Glutamatergic neuron (in vitro differentiated cells): ENCODE measurements around the gene FYCO1. TPM values are rescaled to one million over a fixed set of nuclear protein-coding genes. Genes with fewer than 3 reads are reported as not detected.

ENCODE experiments used
- DNase-seq: peaks from one replicate; pipeline ENCODE4 v3.0.0; 2022
- H3K27ac Mint-ChIP-seq: one replicate; pipeline ENCODE4 v1.8.0; 2020; ENCODE audit warnings: mild to moderate bottlenecking, mixed read lengths, inconsistent platforms; ENCODE audit not compliant: unreplicated experiment
- H3K27me3 Mint-ChIP-seq: one replicate; pipeline ENCODE4 v1.8.0; 2020; ENCODE audit warnings: mild to moderate bottlenecking, moderate library complexity, mixed read lengths, inconsistent platforms; ENCODE audit not compliant: unreplicated experiment
- H3K36me3 Mint-ChIP-seq: one replicate; pipeline ENCODE4 v1.8.0; 2020; ENCODE audit warnings: mild to moderate bottlenecking, mixed read lengths, inconsistent platforms; ENCODE audit not compliant: unreplicated experiment
- H3K4me1 Mint-ChIP-seq: one replicate; pipeline ENCODE4 v1.8.0; 2020; ENCODE audit warnings: mild to moderate bottlenecking, low read depth, mixed read lengths, inconsistent platforms; ENCODE audit not compliant: unreplicated experiment
- H3K4me3 Mint-ChIP-seq: one replicate; pipeline ENCODE4 v1.8.0; 2020; ENCODE audit warnings: mild to moderate bottlenecking, mixed read lengths, inconsistent platforms; ENCODE audit not compliant: unreplicated experiment
- H3K9me3 Mint-ChIP-seq: one replicate; pipeline ENCODE4 v1.8.0; 2020; ENCODE audit warnings: mild to moderate bottlenecking, moderate library complexity, mixed read lengths, inconsistent platforms; ENCODE audit not compliant: unreplicated experiment
- total RNA-seq: library from RNA; stranded (reverse); fragmentation: NEBNext Ultra II Directional; extraction: Animal tissue kit (Norgen Biotek cat#: 25700); gene quantifications from one replicate; pipeline ENCODE4 v1.2.1, GENCODE V29; 2021; ENCODE audit not compliant: unreplicated experiment
- TF ChIP-seq, protein P1 (sequence below): fragments of 200-600 bp; sonication (generic); IDR thresholded peaks from one replicate; pipeline ENCODE4 v1.5.0; 2021; ENCODE audit not compliant: partially characterized antibody, unreplicated experiment

FYCO1 gene
- total RNA-seq, 1 donor from 2014 or later = 3.8 TPM

DNA sequence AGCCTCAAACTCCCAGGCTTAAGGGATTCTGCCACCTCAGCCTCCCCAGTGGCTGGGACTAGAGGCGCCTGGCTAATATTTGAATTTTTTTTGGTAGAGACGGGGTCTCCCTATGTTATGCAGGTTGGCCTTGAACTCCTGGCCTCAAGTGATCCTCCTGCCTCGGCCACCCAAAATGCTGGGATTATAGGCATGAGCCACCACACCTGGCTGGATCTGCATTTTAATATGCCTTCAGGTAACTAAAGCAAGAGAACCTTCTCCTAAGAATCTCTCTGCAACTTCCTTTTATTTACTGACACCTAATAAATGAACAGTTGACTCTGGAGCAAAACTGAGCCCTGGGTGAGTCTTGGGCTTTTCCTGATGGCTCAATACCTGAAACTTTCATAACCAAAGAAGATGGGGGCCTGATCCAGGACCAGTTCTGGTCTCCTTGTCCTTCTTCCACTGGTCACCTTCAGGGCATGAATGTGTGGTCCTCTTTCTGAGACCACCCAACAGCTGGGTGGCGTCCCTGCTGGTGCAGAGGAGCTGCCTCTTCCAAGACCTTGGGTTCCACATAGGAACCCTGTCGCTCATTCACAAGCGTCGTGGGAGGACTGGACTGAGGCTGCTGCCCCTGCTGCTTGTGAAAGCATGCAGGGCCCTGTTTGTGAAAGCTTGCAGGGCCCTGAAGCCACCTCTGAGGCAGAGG lies 81.1 kb downstream of the FYCO1 start:
- peaks cover 4% of the 10 kb centered on the region for H3K9me3 Mint-ChIP-seq
- H3K36me3 Mint-ChIP-seq = no peaks in the 10 kb centered on the region
- no peak overlapping the region for H3K4me3 Mint-ChIP-seq
- DNase-seq = no peak
- H3K4me1 Mint-ChIP-seq = no peaks in the 10 kb centered on the region
- peaks cover 3% of the 10 kb centered on the region for H3K27me3 Mint-ChIP-seq
- TF ChIP-seq, protein P1, sequence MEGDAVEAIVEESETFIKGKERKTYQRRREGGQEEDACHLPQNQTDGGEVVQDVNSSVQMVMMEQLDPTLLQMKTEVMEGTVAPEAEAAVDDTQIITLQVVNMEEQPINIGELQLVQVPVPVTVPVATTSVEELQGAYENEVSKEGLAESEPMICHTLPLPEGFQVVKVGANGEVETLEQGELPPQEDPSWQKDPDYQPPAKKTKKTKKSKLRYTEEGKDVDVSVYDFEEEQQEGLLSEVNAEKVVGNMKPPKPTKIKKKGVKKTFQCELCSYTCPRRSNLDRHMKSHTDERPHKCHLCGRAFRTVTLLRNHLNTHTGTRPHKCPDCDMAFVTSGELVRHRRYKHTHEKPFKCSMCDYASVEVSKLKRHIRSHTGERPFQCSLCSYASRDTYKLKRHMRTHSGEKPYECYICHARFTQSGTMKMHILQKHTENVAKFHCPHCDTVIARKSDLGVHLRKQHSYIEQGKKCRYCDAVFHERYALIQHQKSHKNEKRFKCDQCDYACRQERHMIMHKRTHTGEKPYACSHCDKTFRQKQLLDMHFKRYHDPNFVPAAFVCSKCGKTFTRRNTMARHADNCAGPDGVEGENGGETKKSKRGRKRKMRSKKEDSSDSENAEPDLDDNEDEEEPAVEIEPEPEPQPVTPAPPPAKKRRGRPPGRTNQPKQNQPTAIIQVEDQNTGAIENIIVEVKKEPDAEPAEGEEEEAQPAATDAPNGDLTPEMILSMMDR = no peak
- no peak overlapping the region for H3K27ac Mint-ChIP-seq

DNA sequence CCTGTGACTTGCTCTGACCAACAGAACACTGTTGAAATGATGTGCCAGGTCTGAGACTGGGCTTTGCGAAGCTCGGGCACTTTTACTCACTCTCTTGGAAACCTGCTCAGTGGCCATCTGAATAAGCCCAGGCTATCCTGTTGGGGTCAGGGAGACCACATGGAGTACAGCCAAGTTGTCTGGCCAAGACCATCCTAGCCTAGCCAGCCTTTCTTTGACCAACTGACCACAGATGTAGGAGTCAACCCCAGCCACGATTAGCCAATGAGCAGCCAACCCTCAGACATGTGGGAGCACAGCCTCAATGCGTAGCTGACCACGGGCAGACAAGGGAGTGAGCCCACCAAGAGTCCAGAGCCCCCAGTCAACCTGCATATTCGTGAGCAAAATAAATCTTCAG lies 83.2 kb downstream of the FYCO1 start:
- Mint-ChIP-seq H3K27me3 (peaks cover 3% of the 10 kb centered on the region), H3K4me3 (no peak overlapping the region), H3K36me3 (no peaks in the 10 kb centered on the region), H3K9me3 (peaks cover 2% of the 10 kb centered on the region), H3K27ac (no peak overlapping the region), H3K4me1 (no peaks in the 10 kb centered on the region)
- TF ChIP-seq, protein P1 = no peak
- DNase-seq = no peak

DNA sequence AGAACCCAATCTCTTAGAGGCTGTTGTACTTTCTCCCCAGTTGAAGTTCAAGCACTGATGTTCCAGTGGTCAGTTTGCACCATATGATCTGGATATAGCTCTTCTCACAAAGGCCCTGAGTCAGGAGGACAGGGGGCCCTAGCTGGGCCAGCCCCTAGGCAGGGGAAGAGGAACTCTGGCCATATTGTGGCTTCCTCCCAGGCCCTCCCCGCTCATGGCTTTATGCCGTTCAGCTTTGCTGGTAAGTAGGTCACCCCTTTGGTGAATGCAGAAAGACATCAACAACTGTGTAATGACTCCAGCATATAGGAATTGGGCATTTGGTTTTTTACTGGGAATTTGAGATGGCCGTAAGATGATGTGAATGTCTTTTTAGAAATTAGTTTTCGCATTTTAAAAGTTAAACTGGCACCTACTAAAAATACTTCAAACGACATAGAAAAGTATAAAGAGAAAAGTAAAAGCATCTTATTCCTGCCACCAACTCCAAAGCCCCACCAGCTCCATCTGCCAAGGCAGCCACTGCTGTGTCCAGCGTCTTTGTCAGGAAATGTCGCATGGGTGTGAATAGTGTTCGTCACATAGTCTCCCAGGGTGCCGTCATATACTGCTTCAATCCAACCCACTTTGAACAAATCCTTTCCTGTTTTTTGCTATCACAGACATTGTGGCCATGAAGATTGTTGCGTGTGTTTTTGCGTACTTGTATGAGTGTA lies 84.0 kb downstream of the FYCO1 start:
- H3K4me1 Mint-ChIP-seq = no peaks in the 10 kb centered on the region
- no peaks in the 10 kb centered on the region for H3K36me3 Mint-ChIP-seq
- peaks cover 2% of the 10 kb centered on the region for H3K9me3 Mint-ChIP-seq
- no peak overlapping the region for H3K27ac Mint-ChIP-seq
- peaks cover 3% of the 10 kb centered on the region for H3K27me3 Mint-ChIP-seq
- TF ChIP-seq, protein P1 = no peak
- no peak overlapping the region for H3K4me3 Mint-ChIP-seq
- no peak for DNase-seq

DNA sequence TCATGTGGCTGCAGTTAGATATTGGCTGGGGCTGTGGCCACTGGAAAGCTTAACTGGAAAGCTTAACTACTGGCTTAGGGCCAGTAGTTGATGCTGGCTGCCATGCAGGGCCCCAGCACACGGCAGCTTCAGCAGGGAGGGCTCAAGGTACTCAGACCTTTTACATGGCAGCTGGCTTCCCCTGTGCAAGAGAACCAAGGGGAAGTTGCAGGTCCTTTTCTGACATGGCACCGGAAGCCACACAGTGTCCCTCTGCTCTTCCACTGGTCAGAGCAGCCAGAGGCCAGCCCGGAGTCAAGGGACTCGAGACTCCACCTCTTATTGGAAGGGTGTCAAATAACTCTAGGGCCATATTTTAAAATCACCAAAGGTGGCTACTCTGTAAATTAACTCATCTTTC lies 84.7 kb downstream of the FYCO1 start:
- Mint-ChIP-seq H3K36me3 (no peaks in the 10 kb centered on the region), H3K4me3 (no peak overlapping the region), H3K27me3 (peaks cover 3% of the 10 kb centered on the region), H3K27ac (no peak overlapping the region), H3K4me1 (no peaks in the 10 kb centered on the region), H3K9me3 (peaks cover 2% of the 10 kb centered on the region)
- TF ChIP-seq, protein P1 = no peak
- DNase-seq = no peak

DNA sequence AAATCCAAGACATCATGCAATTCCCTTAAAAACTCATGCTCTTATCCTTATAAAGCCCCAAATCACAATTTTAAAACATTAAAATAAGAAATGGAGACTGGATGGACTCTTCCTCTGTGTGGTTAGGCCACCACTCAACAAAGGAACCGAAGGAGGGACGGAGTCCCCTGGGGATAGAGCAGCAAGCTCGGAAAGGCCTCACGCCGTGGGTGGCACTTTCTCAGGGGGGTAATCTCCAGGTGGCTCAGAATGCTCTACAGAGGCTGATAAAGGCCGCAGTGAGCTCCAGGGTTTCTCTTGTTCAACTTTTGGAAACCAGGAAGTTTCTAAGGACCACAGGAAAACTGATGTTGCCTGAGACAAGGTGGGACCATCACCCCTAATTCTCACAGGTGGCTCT lies 86.1 kb downstream of the FYCO1 start:
- TF ChIP-seq, protein P1 = no peak
- peaks cover 2% of the 10 kb centered on the region for H3K9me3 Mint-ChIP-seq
- peaks cover 3% of the 10 kb centered on the region for H3K27me3 Mint-ChIP-seq
- H3K4me3 Mint-ChIP-seq = no peak overlapping the region
- H3K36me3 Mint-ChIP-seq = peaks cover 7% of the 10 kb centered on the region
- no peak for DNase-seq
- no peak overlapping the region for H3K27ac Mint-ChIP-seq
- no peaks in the 10 kb centered on the region for H3K4me1 Mint-ChIP-seq
